Tibial nerve (tissue), 4 donors: ENCODE data around the gene PCSK7.

Experiments used
- EP300 ChIP-seq, 2 donors: sonication (generic); formaldehyde crosslinking; IDR thresholded peaks; one replicate each; pipeline ENCODE4 v1.6.1; 2017; ENCODE audit warnings: antibody characterized with exemption in 2 of 2, mild to moderate bottlenecking in 1 of 2
- POLR2A ChIP-seq, 2 donors: fragments of 450-650 bp; IDR thresholded peaks; one replicate each; pipeline ENCODE4 v1.6.1; 2017; ENCODE audit warnings: antibody characterized with exemption in 2 of 2, mild to moderate bottlenecking in 2 of 2, moderate library complexity in 2 of 2
- TF ChIP-seq, protein P1 (sequence below), 5 experiments: fragments of 200-600 bp in 3 of 5; fragments of 450-650 bp in 2 of 5; sonication (generic) in 3 of 5; IDR thresholded peaks; one replicate each; pipeline ENCODE4 v1.5.1; 2016 to 2019; ENCODE audit warnings: antibody characterized with exemption in 5 of 5, mild to moderate bottlenecking in 3 of 5, moderate library complexity in 2 of 5

DNA sequence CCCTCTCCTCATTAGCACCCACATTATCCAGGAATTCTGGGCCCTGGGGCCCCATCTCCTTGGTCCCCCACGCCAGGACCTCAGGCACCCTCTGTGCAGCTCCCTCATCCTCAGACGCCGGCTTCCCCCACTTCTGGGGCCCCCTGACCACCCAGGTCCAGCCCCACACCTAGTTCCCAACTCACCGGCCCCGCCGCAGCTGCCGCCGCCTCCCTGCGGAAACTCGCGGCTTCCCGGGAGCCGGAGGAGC, at the start of gene PCSK7:
- TF ChIP-seq, protein P1, sequence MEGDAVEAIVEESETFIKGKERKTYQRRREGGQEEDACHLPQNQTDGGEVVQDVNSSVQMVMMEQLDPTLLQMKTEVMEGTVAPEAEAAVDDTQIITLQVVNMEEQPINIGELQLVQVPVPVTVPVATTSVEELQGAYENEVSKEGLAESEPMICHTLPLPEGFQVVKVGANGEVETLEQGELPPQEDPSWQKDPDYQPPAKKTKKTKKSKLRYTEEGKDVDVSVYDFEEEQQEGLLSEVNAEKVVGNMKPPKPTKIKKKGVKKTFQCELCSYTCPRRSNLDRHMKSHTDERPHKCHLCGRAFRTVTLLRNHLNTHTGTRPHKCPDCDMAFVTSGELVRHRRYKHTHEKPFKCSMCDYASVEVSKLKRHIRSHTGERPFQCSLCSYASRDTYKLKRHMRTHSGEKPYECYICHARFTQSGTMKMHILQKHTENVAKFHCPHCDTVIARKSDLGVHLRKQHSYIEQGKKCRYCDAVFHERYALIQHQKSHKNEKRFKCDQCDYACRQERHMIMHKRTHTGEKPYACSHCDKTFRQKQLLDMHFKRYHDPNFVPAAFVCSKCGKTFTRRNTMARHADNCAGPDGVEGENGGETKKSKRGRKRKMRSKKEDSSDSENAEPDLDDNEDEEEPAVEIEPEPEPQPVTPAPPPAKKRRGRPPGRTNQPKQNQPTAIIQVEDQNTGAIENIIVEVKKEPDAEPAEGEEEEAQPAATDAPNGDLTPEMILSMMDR (IDR thresholded peaks at IDR 0.05), result no peak
- no peak for TF ChIP-seq POLR2A (IDR thresholded peaks at IDR 0.05)
- TF ChIP-seq EP300 (IDR thresholded peaks at IDR 0.05), result no peak
